NCI-H2107 treated with DMSO at 0.1 percent for 48 hours (cell line): ENCODE measurements around the gene S100A16.
"Not testable (repeated sequence)": the region's sequence is repeated elsewhere in the genome, so short reads cannot be mapped to it uniquely, and the experiment has no call there.

Experiments
- DNase-seq: peaks from one replicate; lab custom pipeline; 2025; ENCODE audit not compliant: unreplicated experiment; lab: John Stamatoyannopoulos, UW

Gene S100A16

GRCh38 chr1:153612755-153613331, at the start of gene S100A16:
Gene S100A16, minus strand, starts transcription at chr1:153613137. Its CDS starts 4,986 bp downstream, at chr1:153608151.
- no peak for DNase-seq

- DNase-seq, result no peak
Measured at GRCh38 chr1:153662269-153662668, 49.3 kb upstream of the S100A16 start.

- DNase-seq, result no peak
Measured at GRCh38 chr1:153661111-153661708, 48.3 kb upstream of the S100A16 start.

DNA sequence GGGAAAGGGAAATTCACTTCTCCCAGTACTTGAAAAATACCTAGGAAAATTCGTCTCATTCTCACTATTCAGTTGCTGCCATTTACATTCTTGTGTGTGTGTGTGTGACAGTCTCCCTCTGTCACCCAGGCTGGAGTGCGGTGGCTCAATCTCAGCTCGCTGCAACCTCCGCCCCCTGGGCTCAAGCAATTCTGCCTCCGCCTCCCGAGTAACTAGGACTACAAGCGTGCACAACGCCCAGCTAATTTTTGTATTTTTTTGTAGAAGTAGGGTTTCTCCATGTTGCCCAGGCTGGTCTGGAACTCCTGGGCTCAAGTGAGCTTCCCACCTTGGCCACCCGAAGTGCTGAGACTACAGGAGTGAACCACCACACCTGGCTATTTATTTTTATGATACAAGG, 46.7 kb upstream of the S100A16 start:
- DNase-seq, result no peak

- DNase-seq, result no peak
Measured at GRCh38 chr1:153659175-153659534, 46.2 kb upstream of the S100A16 start.

DNA sequence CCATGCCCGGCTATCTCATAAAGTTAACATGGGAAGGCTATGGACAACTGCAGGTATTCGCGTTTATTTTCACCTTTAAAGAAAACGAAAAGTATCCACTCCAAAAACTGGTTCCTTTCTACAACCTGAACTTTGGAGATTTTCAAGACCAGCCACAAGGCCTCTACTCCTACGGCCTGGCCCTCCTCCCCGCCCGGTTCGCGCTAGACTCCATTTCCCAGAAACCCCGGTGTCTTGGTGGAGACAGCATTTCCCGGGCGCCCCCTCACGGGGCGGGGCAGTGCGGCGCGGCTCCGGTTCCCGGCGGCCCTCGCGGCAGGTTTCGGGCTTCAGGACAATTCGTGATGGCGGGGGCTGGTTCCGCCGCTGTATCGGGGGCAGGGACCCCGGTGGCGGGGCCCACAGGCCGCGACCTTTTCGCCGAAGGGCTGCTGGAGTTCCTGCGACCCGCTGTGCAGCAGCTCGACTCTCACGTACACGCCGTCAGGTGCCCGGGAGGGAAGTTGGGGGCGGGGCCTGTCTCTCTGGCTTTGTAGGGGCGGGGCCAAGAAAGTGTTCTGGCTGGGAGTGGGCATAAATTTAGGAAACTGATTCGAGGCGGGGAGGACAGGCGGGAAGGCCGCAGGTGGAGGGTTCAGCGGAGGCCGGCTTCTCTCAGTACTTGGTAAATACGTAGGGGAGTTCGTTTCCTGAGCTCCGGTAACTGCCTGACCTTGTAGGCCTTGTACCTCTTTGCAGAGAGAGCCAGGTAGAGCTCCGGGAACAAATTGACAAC, 45.6 kb upstream of the S100A16 start, which contains the start of gene SNAPIN:
Gene SNAPIN (plus strand): TSS at position 304 of the 775 bp plus-strand sequence. CDS start 41 bp downstream, at position 345.
- peak; percentile 78 for DNase-seq

- no peak for DNase-seq
Measured at GRCh38 chr1:153655333-153655732, 42.4 kb upstream of the S100A16 start.

- DNase-seq, result no peak
Measured at GRCh38 chr1:153652805-153653500, 40.0 kb upstream of the S100A16 start.

GRCh38 chr1:153651771-153652170, 38.8 kb upstream of the S100A16 start:
- no peak for DNase-seq

- no peak for DNase-seq
Measured at GRCh38 chr1:153649863-153650235, 36.9 kb upstream of the S100A16 start.

GRCh38 chr1:153649137-153649862, 36.4 kb upstream of the S100A16 start:
- DNase-seq, result no peak

DNA sequence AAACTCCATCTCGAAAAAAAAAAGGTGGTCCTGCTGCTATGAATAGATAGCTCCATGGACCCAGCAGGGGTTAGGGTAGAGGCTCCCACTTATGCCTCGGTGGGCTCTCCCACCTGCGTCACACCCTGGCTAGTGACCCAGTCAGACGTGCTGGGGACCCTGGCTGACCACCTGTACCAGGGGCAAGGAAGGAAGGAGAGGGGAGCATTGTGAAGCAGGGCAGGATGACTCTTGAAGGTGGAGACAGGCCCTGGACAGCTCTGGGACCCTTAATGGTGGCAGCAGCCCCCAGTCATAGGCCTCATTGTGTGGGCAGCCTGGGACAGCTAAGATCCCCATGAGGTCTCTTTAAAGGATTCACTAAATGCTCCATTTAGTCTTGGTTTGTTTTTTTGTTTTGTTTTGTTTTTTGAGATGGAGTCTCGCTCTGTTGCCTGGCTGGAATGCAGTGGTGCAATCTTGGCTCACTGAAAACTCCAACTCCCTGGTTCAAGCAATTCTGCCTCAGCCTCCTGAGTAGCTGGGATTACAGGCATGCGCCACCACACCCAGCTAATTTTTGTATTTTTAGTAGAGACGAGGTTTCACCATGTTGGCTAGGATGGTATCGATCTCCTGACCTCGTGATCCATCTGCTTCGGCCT, 35.2 kb upstream of the S100A16 start:
- no peak for DNase-seq

DNA sequence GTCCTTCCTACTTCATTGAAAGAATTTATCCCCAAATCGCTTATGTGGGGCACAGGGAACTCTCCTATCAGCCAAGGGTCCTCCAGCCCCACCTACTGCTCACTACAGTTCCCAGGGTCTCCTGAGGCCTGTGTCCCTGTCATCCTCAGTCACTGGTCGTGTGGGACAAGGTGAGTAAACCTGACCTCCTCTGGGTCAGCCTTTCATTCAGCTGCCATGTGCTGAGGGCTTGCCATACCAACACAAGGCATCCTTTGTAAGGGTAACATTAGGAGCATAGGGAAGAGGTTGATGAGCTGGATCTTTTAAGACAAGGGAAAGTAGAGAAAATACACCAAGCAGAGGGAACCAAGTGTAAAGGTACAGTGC, 34.4 kb upstream of the S100A16 start:
- DNase-seq, result no peak

- DNase-seq, result no peak
Measured at GRCh38 chr1:153646672-153647345, 33.9 kb upstream of the S100A16 start.

DNA sequence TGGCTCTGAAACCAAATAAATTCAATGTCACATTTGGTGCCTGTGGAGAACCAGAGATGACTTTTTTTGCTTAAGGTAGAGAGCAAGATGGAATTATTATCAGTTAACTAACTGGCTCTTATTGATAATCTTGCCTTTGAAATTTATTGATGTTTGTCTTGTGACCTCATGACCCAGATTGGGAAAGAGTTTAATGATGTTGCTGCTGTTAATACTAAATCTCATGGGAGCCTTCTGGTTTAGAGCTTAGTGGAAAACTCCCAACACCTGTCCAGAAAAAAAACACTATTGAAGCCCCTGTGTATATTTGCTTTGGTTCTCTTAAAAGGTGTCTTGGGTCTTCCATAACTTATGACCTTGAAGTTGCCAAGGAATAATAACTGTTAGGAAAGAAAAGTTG, 30.9 kb upstream of the S100A16 start:
- no peak for DNase-seq

DNA sequence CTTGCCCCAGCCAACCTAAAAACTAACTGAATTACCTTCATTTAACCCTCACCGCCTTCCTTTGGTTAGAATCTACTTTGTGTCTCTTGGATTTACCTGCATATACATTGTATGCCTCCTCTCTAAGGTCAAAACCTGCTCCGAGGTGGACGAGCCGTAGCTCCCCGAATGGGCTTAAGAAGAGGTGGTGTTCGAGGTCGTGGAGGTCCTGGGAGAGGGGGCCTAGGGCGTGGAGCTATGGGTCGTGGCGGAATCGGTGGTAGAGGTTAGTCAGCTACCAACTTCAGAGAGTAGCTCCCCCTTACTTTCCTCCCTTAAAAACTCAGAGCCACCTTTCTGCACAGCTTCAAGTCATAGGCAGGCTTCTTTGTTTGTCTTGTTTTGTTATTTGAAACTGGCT, 30.2 kb upstream of the S100A16 start:
- no peak for DNase-seq

GRCh38 chr1:153642161-153642560, 29.2 kb upstream of the S100A16 start:
- no peak for DNase-seq

DNA sequence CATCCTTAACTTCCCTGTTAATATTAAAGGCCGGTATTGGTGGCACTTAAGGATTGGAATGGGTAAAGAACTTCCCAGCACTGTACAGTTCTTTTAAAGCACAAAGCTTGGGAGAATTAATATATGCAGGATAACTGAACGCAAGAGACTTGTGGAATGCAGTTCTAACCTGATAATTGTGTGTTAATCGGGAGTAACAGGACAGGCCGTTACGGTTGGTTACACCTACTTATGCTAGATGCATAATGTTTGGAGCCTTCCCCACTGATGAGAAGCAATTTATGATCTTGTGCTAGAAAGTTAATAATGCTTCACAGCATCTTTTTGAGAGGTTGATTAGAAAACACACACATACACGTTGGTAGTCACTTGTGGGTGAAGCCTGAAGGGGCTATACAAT, 27.9 kb upstream of the S100A16 start:
- DNase-seq, result no peak

DNA sequence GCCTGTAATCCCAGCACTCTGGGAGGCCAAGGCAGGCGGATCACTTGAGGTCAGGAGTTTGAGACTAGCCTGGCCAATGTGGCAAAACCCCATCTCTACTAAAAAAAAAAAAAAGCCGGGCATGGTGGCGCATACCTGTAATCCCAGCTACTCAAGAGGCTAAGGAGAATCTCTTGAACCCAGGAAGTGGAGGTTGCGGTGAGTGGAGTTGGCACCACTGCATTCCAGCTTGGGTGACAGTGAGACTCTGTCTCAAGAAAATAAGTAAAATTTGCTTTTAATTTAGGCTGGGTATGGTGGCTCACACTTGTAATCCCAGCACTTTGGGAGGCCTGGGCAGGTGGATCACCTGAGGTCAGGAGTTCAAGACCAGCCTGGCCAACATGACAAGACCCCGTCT, 27.3 kb upstream of the S100A16 start:
- not testable (repeated sequence) for DNase-seq

GRCh38 chr1:153639280-153639679, 26.3 kb upstream of the S100A16 start:
- DNase-seq, result no peak
